Measurements from ENCODE around the gene STRN4.
"Not testable (repeated sequence)": the region's sequence is repeated elsewhere in the genome, so short reads cannot be mapped to it uniquely, and the experiment has no call there.

STRN4 gene

GRCh38 chr19:46773018-46773399, 26.8 kb upstream of the STRN4 start:
- no peak for DNase-seq

- DNase-seq, result no peak
Measured at GRCh38 chr19:46772170-46773017, 26.1 kb upstream of the STRN4 start.

GRCh38 chr19:46768746-46769145, 22.5 kb upstream of the STRN4 start:
- not testable (repeated sequence) for DNase-seq

GRCh38 chr19:46766569-46767317, 20.5 kb upstream of the STRN4 start:
- DNase-seq, result no peak

GRCh38 chr19:46764817-46765291, 18.6 kb upstream of the STRN4 start:
- no peak for DNase-seq

- DNase-seq, result no peak
Measured at GRCh38 chr19:46762245-46762890, 16.1 kb upstream of the STRN4 start.

- no peak for DNase-seq
Measured at GRCh38 chr19:46761418-46761831, 15.2 kb upstream of the STRN4 start.

GRCh38 chr19:46760897-46761296, 14.6 kb upstream of the STRN4 start:
- not testable (repeated sequence) for DNase-seq

- DNase-seq, result no peak
Measured at GRCh38 chr19:46760363-46760762, 14.1 kb upstream of the STRN4 start.

GRCh38 chr19:46759817-46760333, 13.6 kb upstream of the STRN4 start:
- no peak for DNase-seq

- no peak for DNase-seq
Measured at GRCh38 chr19:46759206-46759605, 13.0 kb upstream of the STRN4 start.

GRCh38 chr19:46756544-46756888, 10.3 kb upstream of the STRN4 start:
- DNase-seq, result no peak

- no peak for DNase-seq
Measured at GRCh38 chr19:46755853-46756543, 9.7 kb upstream of the STRN4 start.

GRCh38 chr19:46755077-46755852, 9.0 kb upstream of the STRN4 start:
- DNase-seq, result no peak

- DNase-seq, result peak; percentile 57
Measured at GRCh38 chr19:46753420-46754155, 7.3 kb upstream of the STRN4 start.

- DNase-seq, result peak; percentile 71
Measured at GRCh38 chr19:46748325-46749109, 2.3 kb upstream of the STRN4 start.

- DNase-seq, result no peak
Measured at GRCh38 chr19:46745521-46746280, 549 bp downstream of the STRN4 start, which contains the start of gene FKRP. TSS of gene FKRP (plus strand) at chr19:46746057. CDS start at chr19:46755451, 9,394 bp downstream.

- no peak for DNase-seq
Measured at GRCh38 chr19:46745030-46745429, 1.2 kb downstream of the STRN4 start.

GRCh38 chr19:46744005-46744691, 2.1 kb downstream of the STRN4 start:
- DNase-seq, result no peak
